GM21737 (cell line): Measurements from ENCODE around the gene ZKSCAN1.

Experiments used
- ATAC-seq: cut with Tn5 transposase; IDR thresholded peaks from one replicate; pipeline ENCODE4 v1.9.1; 2021; ENCODE audit warnings: mild to moderate bottlenecking, moderate library complexity; ENCODE audit not compliant: unreplicated experiment

ZKSCAN1 gene

GRCh38 chr7:100034871-100035510 is 19.6 kb downstream of the ZKSCAN1 start:
- no peak for ATAC-seq

- no peak for ATAC-seq
These were observed 20.5 kb downstream of the ZKSCAN1 start for GRCh38 chr7:100035876-100036275.

- ATAC-seq: no peak
These were observed 22.9 kb downstream of the ZKSCAN1 start for GRCh38 chr7:100038326-100038725.

GRCh38 chr7:100040575-100040974 is 25.2 kb downstream of the ZKSCAN1 start:
- no peak for ATAC-seq

- no peak for ATAC-seq
These were observed 29.3 kb downstream of the ZKSCAN1 start for GRCh38 chr7:100044718-100045117.

- no peak for ATAC-seq
These were observed 33.3 kb downstream of the ZKSCAN1 start for GRCh38 chr7:100048680-100049079.

- ATAC-seq: peak; percentile 86
These were observed 34.3 kb downstream of the ZKSCAN1 start, which contains the start of gene ZSCAN21 for GRCh38 chr7:100049441-100050291. Gene ZSCAN21 (plus strand): TSS chr7:100049774. CDS start chr7:100057007, 7,233 bp downstream.

- ATAC-seq: no peak
These were observed 36.2 kb downstream of the ZKSCAN1 start for GRCh38 chr7:100051611-100052010.

- no peak for ATAC-seq
These were observed 37.8 kb downstream of the ZKSCAN1 start for GRCh38 chr7:100053215-100053614.

GRCh38 chr7:100057006-100057405 is 41.6 kb downstream of the ZKSCAN1 start:
- no peak for ATAC-seq

- no peak for ATAC-seq
These were observed 43.9 kb downstream of the ZKSCAN1 start for GRCh38 chr7:100059251-100059739.

- ATAC-seq: no peak
These were observed 46.3 kb downstream of the ZKSCAN1 start for GRCh38 chr7:100061518-100062193.

- no peak for ATAC-seq
These were observed 48.0 kb downstream of the ZKSCAN1 start for GRCh38 chr7:100063376-100063775.

GRCh38 chr7:100064162-100064561 is 48.8 kb downstream of the ZKSCAN1 start:
- ATAC-seq: no peak

GRCh38 chr7:100065452-100066186 is 50.2 kb downstream of the ZKSCAN1 start:
- no peak for ATAC-seq

GRCh38 chr7:100066953-100067352 is 51.6 kb downstream of the ZKSCAN1 start:
- ATAC-seq: no peak

- no peak for ATAC-seq
These were observed 54.6 kb downstream of the ZKSCAN1 start for GRCh38 chr7:100069991-100070390.

GRCh38 chr7:100071018-100071723 is 55.8 kb downstream of the ZKSCAN1 start:
- no peak for ATAC-seq

GRCh38 chr7:100072462-100072861 is 57.1 kb downstream of the ZKSCAN1 start:
- ATAC-seq: no peak

- no peak for ATAC-seq
These were observed 59.4 kb downstream of the ZKSCAN1 start for GRCh38 chr7:100074841-100075240.
